Spinal cord (tissue), 10 donors: ENCODE data around the gene ING2. TPM values are rescaled to one million over a fixed set of nuclear protein-coding genes. Genes with fewer than 3 reads are reported as not detected.
"Not testable (repeated sequence)": the region's sequence is repeated elsewhere in the genome, so short reads cannot be mapped to it uniquely, and the experiment has no call there.

Experiments
- DNase-seq, 6 donors: peaks; one replicate each; pipeline versions ENCODE4 v3.0.0 to v3.0.0-alpha.2; 2013 to 2015; ENCODE audit warnings: low spot score in 6 of 6, low read depth in 4 of 6
- H3K27ac ChIP-seq: one replicate; pipeline ENCODE4 v1.5.1; 2013; ENCODE audit warnings: low read depth, low read length, control low read depth
- H3K27me3 ChIP-seq: one replicate; pipeline ENCODE4 v1.6.1; 2013; ENCODE audit warnings: low read length; ENCODE audit not compliant: control insufficient read depth, insufficient read depth
- H3K36me3 ChIP-seq: one replicate; pipeline ENCODE4 v1.6.1; 2013; ENCODE audit warnings: low read length; ENCODE audit not compliant: control insufficient read depth, insufficient read depth
- H3K4me1 ChIP-seq: one replicate; pipeline ENCODE4 v1.6.1; 2013; ENCODE audit warnings: low read length; ENCODE audit not compliant: control insufficient read depth, insufficient read depth
- H3K4me3 ChIP-seq: one replicate; pipeline ENCODE4 v1.5.1; 2013; ENCODE audit warnings: low read depth, low read length, control low read depth
- H3K9me3 ChIP-seq: one replicate; pipeline ENCODE4 v1.6.1; 2013; ENCODE audit warnings: low read length; ENCODE audit not compliant: control insufficient read depth, insufficient read depth
- WGBS: methylation state at CpG from one replicate; pipeline ENCODE4 v1.1.5; 2013; ENCODE audit warnings: missing lambda C conversion rate; ENCODE audit not compliant: insufficient coverage; 5-methylcytosine and 5-hydroxymethylcytosine counted together
- polyA plus RNA-seq, 2 donors: library from polyadenylated mRNA; unstranded; fragments of 120-200 nt; gene quantifications; one replicate each; pipeline ENCODE4 v1.2.1, GENCODE V29; 2013; ENCODE audit not compliant: insufficient read length in 2 of 2
- total RNA-seq, 2 donors: library from RNA; depleted of rRNA in 1 of 2; stranded (reverse); fragments of 120-200 nt in 1 of 2; fragments of >200 nt in 1 of 2; gene quantifications; one replicate each; pipeline versions ENCODE4 v1.2.3 to v1.2.4, GENCODE V29; 2013 to 2014
- donor health status: healthy.

Gene ING2
- total and polyA plus RNA-seq, 4 donors = 19.6 to 23.0 (median 21.2) TPM

- no peaks in the 10 kb centered on the region for H3K9me3 ChIP-seq
- no peaks in the 10 kb centered on the region for H3K36me3 ChIP-seq
- H3K4me3 ChIP-seq = no peak overlapping the region
- WGBS = no CpG with 5 or more reads among the region's 2 CpGs
- no peaks in the 10 kb centered on the region for H3K27me3 ChIP-seq
- no peak overlapping the region for H3K27ac ChIP-seq
- H3K4me1 ChIP-seq = no peaks in the 10 kb centered on the region
- no peak for DNase-seq
Observed at GRCh38 chr4:183469936-183470335, 34.9 kb upstream of the ING2 start.

- H3K4me1 ChIP-seq = no peaks in the 10 kb centered on the region
- H3K9me3 ChIP-seq = no peaks in the 10 kb centered on the region
- no peak overlapping the region for H3K27ac ChIP-seq
- H3K36me3 ChIP-seq = no peaks in the 10 kb centered on the region
- 71% methylated on average over 1 of the region's 4 CpGs for WGBS
- H3K4me3 ChIP-seq = no peak overlapping the region
- DNase-seq = no peak
- H3K27me3 ChIP-seq = no peaks in the 10 kb centered on the region
Observed at GRCh38 chr4:183470821-183471220, 34.0 kb upstream of the ING2 start.

- Histone ChIP-seq H3K4me3 (no peak overlapping the region), H3K27ac (no peak overlapping the region), H3K36me3 (no peaks in the 10 kb centered on the region), H3K4me1 (no peaks in the 10 kb centered on the region), H3K27me3 (no peaks in the 10 kb centered on the region), H3K9me3 (no peaks in the 10 kb centered on the region)
- peak; percentile 47 to 96 (median 80) for DNase-seq
- WGBS = 88% methylated on average over 2 of the region's 12 CpGs
Observed at GRCh38 chr4:183471946-183472708, 32.7 kb upstream of the ING2 start.

GRCh38 chr4:183478123-183478522, 26.7 kb upstream of the ING2 start:
- 84% methylated on average over 3 of the region's 5 CpGs for WGBS
- no peaks in the 10 kb centered on the region for H3K4me1 ChIP-seq
- no peak for DNase-seq
- no peaks in the 10 kb centered on the region for H3K27me3 ChIP-seq
- no peaks in the 10 kb centered on the region for H3K36me3 ChIP-seq
- no peak overlapping the region for H3K4me3 ChIP-seq
- H3K27ac ChIP-seq = no peak overlapping the region
- H3K9me3 ChIP-seq = no peaks in the 10 kb centered on the region

- DNase-seq = no peak
- Histone ChIP-seq H3K27me3 (no peaks in the 10 kb centered on the region), H3K27ac (no peak overlapping the region), H3K9me3 (no peaks in the 10 kb centered on the region), H3K36me3 (peaks cover 2% of the 10 kb centered on the region), H3K4me3 (no peak overlapping the region), H3K4me1 (no peaks in the 10 kb centered on the region)
- WGBS = no CpG with 5 or more reads among the region's 2 CpGs
Observed at GRCh38 chr4:183478926-183479325, 25.9 kb upstream of the ING2 start.

- H3K27ac ChIP-seq, H3K4me1 ChIP-seq, DNase-seq, H3K9me3 ChIP-seq, H3K4me3 ChIP-seq, H3K27me3 ChIP-seq, H3K36me3 ChIP-seq: not testable (repeated sequence)
- WGBS = 98% methylated on average over 11 of the region's 33 CpGs
Observed at GRCh38 chr4:183482515-183483095, 22.3 kb upstream of the ING2 start.

GRCh38 chr4:183483997-183484396, 20.9 kb upstream of the ING2 start:
- no peaks in the 10 kb centered on the region for H3K4me1 ChIP-seq
- no peak overlapping the region for H3K4me3 ChIP-seq
- no peak for DNase-seq
- H3K9me3 ChIP-seq = no peaks in the 10 kb centered on the region
- H3K36me3 ChIP-seq = peaks cover 2% of the 10 kb centered on the region
- H3K27me3 ChIP-seq = no peaks in the 10 kb centered on the region
- H3K27ac ChIP-seq = no peak overlapping the region
- WGBS = 97% methylated on average over 7 of the region's 7 CpGs

- no peak overlapping the region for H3K27ac ChIP-seq
- H3K4me1 ChIP-seq = no peaks in the 10 kb centered on the region
- no peak overlapping the region for H3K4me3 ChIP-seq
- no peaks in the 10 kb centered on the region for H3K9me3 ChIP-seq
- 100% methylated on average over 6 of the region's 11 CpGs for WGBS
- H3K27me3 ChIP-seq = no peaks in the 10 kb centered on the region
- peaks cover 2% of the 10 kb centered on the region for H3K36me3 ChIP-seq
- DNase-seq = no peak
Observed at GRCh38 chr4:183485411-183486160, 19.3 kb upstream of the ING2 start.

GRCh38 chr4:183492791-183493222, 12.1 kb upstream of the ING2 start:
- Histone ChIP-seq H3K36me3 (peaks cover 10% of the 10 kb centered on the region), H3K9me3 (no peaks in the 10 kb centered on the region), H3K27ac (no peak overlapping the region), H3K4me3 (no peak overlapping the region), H3K27me3 (no peaks in the 10 kb centered on the region), H3K4me1 (no peaks in the 10 kb centered on the region)
- DNase-seq = no peak
- 100% methylated on average over 3 of the region's 3 CpGs for WGBS
